Fibroblast of peridontal ligament (primary cell): Measurements from ENCODE around the gene PDGFB.

Experiments used
- DNase-seq: peaks from one replicate; pipeline ENCODE4 v3.0.0-alpha.2; 2010; ENCODE audit errors: extremely low read depth

The PDGFB gene

GRCh38 chr22:39239561-39240423, 5.0 kb downstream of the PDGFB start:
- DNase-seq = no peak

- DNase-seq = no peak
These were observed 5.7 kb downstream of the PDGFB start for GRCh38 chr22:39238966-39239505.

GRCh38 chr22:39238561-39238960, 6.2 kb downstream of the PDGFB start:
- DNase-seq = no peak

GRCh38 chr22:39238101-39238466, 6.7 kb downstream of the PDGFB start:
- no peak for DNase-seq

- DNase-seq = no peak
These were observed 7.3 kb downstream of the PDGFB start for GRCh38 chr22:39237318-39238100.

GRCh38 chr22:39236321-39237317, 8.2 kb downstream of the PDGFB start:
- peak; percentile 10 for DNase-seq

- DNase-seq = no peak
These were observed 9.7 kb downstream of the PDGFB start for GRCh38 chr22:39234867-39235687.

- DNase-seq = no peak
These were observed 10.4 kb downstream of the PDGFB start for GRCh38 chr22:39234472-39234787.

- no peak for DNase-seq
These were observed 10.9 kb downstream of the PDGFB start for GRCh38 chr22:39233710-39234471.

- no peak for DNase-seq
These were observed 11.7 kb downstream of the PDGFB start for GRCh38 chr22:39232806-39233709.

GRCh38 chr22:39232246-39232645, 12.5 kb downstream of the PDGFB start:
- no peak for DNase-seq

- DNase-seq = no peak
These were observed 13.4 kb downstream of the PDGFB start for GRCh38 chr22:39231197-39231950.

- no peak for DNase-seq
These were observed 14.3 kb downstream of the PDGFB start for GRCh38 chr22:39230261-39231196.

- no peak for DNase-seq
These were observed 15.0 kb downstream of the PDGFB start for GRCh38 chr22:39229688-39230260.

- DNase-seq = no peak
These were observed 15.7 kb downstream of the PDGFB start for GRCh38 chr22:39229075-39229474.

GRCh38 chr22:39227542-39228272, 17.1 kb downstream of the PDGFB start:
- no peak for DNase-seq
